ENCODE data around the gene NDUFB11.
A peak's percentile ranks its signal among the peaks of the same experiment; 100 is the strongest.

The NDUFB11 gene

GRCh38 chrX:47097018-47097417, 47.5 kb downstream of the NDUFB11 start:
- no peaks in the 10 kb centered on the region for H3K27me3 ChIP-seq (ENCODE audit: insufficient read depth, poor library complexity, severe bottlenecking)
- H3K4me3 ChIP-seq (replicated peaks; ENCODE audit: insufficient read depth, low read length) = no peak overlapping the region
- no peak for DNase-seq (ENCODE audit: low read depth in 1 of 2, low spot score in 1 of 2)
- H3K27ac ChIP-seq (replicated peaks) = no peak overlapping the region
- TF ChIP-seq GABPA (IDR thresholded peaks at IDR 0.05; ENCODE audit: low read depth) = no peak

DNA sequence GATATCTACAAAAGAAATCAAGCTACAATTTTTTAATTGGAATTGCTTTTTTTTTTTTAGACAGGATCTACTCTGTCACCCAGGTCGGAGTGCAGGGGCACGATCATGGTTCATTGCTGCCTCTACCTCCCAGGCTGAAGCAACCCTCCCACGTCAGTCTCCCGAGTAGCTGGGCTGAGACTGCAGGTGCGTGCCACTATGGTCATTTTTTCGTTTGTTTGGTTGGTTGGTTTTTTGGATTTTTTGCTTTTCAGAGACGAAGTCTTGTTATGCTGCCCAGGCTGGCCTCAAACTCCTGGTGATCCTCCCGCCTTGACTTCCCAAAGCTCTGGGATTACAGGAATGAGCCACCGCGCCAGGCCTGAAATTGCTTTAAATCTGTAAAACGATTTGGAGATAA, 50.6 kb downstream of the NDUFB11 start:
- H3K4me3 ChIP-seq (replicated peaks; ENCODE audit: insufficient read depth, low read length) = no peak overlapping the region
- peaks cover 3% of the 10 kb centered on the region for H3K27me3 ChIP-seq (ENCODE audit: insufficient read depth, poor library complexity, severe bottlenecking)
- no peak overlapping the region for H3K27ac ChIP-seq (replicated peaks)
- no peak for DNase-seq (ENCODE audit: low read depth in 1 of 2, low spot score in 1 of 2)
- TF ChIP-seq SPI1 (IDR thresholded peaks at IDR 0.05; ENCODE audit: borderline replicate concordance, low read depth) = no peak
- TF ChIP-seq, protein P1, sequence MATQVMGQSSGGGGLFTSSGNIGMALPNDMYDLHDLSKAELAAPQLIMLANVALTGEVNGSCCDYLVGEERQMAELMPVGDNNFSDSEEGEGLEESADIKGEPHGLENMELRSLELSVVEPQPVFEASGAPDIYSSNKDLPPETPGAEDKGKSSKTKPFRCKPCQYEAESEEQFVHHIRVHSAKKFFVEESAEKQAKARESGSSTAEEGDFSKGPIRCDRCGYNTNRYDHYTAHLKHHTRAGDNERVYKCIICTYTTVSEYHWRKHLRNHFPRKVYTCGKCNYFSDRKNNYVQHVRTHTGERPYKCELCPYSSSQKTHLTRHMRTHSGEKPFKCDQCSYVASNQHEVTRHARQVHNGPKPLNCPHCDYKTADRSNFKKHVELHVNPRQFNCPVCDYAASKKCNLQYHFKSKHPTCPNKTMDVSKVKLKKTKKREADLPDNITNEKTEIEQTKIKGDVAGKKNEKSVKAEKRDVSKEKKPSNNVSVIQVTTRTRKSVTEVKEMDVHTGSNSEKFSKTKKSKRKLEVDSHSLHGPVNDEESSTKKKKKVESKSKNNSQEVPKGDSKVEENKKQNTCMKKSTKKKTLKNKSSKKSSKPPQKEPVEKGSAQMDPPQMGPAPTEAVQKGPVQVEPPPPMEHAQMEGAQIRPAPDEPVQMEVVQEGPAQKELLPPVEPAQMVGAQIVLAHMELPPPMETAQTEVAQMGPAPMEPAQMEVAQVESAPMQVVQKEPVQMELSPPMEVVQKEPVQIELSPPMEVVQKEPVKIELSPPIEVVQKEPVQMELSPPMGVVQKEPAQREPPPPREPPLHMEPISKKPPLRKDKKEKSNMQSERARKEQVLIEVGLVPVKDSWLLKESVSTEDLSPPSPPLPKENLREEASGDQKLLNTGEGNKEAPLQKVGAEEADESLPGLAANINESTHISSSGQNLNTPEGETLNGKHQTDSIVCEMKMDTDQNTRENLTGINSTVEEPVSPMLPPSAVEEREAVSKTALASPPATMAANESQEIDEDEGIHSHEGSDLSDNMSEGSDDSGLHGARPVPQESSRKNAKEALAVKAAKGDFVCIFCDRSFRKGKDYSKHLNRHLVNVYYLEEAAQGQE (IDR thresholded peaks at IDR 0.05; ENCODE audit: insufficient replicate concordance, low read depth) = no peak

- peak in 1 of 2 experiments; percentile 13 for DNase-seq (ENCODE audit: low read depth in 1 of 2, low spot score in 1 of 2)
- H3K27me3 ChIP-seq (ENCODE audit: insufficient read depth, poor library complexity, severe bottlenecking) = peaks cover 3% of the 10 kb centered on the region
- no peak overlapping the region for H3K27ac ChIP-seq (replicated peaks)
- no peak overlapping the region for H3K4me3 ChIP-seq (replicated peaks; ENCODE audit: insufficient read depth, low read length)
- no peak for TF ChIP-seq SPI1 (IDR thresholded peaks at IDR 0.05; ENCODE audit: borderline replicate concordance, low read depth)
- TF ChIP-seq GABPA (IDR thresholded peaks at IDR 0.05; ENCODE audit: low read depth) = no peak
- TF ChIP-seq, protein P2, sequence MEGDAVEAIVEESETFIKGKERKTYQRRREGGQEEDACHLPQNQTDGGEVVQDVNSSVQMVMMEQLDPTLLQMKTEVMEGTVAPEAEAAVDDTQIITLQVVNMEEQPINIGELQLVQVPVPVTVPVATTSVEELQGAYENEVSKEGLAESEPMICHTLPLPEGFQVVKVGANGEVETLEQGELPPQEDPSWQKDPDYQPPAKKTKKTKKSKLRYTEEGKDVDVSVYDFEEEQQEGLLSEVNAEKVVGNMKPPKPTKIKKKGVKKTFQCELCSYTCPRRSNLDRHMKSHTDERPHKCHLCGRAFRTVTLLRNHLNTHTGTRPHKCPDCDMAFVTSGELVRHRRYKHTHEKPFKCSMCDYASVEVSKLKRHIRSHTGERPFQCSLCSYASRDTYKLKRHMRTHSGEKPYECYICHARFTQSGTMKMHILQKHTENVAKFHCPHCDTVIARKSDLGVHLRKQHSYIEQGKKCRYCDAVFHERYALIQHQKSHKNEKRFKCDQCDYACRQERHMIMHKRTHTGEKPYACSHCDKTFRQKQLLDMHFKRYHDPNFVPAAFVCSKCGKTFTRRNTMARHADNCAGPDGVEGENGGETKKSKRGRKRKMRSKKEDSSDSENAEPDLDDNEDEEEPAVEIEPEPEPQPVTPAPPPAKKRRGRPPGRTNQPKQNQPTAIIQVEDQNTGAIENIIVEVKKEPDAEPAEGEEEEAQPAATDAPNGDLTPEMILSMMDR (IDR thresholded peaks at IDR 0.05; ENCODE audit: insufficient read depth, low read length) = no peak
- TF ChIP-seq, protein P1 (IDR thresholded peaks at IDR 0.05; ENCODE audit: insufficient replicate concordance, low read depth) = no peak
- TF ChIP-seq POLR2AphosphoS5 (IDR thresholded peaks at IDR 0.05; ENCODE audit: low read depth) = no peak
Observed at GRCh38 chrX:47093248-47093647, 51.3 kb downstream of the NDUFB11 start.

All from HL-60 (cell line).